ENCODE measurements around the gene DNAH11.

DNA sequence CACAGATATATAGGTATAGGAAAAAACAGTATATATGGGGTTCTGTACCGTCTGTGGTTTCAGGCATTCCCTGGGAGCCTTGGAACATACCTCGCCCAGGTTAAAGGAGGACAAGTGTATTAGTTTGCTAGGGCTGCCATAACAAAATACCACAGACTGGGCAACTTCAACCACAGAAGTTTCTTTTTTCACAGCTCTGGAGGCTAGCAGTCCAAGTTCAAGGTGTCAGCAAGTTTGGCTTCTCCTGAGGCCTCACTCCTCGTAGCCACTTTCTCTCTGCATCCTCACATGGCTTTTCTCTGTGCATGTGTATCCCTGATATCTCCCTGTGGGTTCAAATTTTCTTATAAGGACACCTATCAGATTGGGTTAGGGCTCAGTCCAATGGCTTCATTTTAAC is 189.1 kb downstream of the DNAH11 start:
- TF ChIP-seq, protein P1, sequence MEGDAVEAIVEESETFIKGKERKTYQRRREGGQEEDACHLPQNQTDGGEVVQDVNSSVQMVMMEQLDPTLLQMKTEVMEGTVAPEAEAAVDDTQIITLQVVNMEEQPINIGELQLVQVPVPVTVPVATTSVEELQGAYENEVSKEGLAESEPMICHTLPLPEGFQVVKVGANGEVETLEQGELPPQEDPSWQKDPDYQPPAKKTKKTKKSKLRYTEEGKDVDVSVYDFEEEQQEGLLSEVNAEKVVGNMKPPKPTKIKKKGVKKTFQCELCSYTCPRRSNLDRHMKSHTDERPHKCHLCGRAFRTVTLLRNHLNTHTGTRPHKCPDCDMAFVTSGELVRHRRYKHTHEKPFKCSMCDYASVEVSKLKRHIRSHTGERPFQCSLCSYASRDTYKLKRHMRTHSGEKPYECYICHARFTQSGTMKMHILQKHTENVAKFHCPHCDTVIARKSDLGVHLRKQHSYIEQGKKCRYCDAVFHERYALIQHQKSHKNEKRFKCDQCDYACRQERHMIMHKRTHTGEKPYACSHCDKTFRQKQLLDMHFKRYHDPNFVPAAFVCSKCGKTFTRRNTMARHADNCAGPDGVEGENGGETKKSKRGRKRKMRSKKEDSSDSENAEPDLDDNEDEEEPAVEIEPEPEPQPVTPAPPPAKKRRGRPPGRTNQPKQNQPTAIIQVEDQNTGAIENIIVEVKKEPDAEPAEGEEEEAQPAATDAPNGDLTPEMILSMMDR (conservative IDR thresholded peaks at IDR 0.05 in 1 of 2, IDR thresholded peaks at IDR 0.05 in 1 of 2; ENCODE audit: low read depth in 1 of 2, low read length in 2 of 2): no peak
- no peak for TF ChIP-seq EZH2 (IDR thresholded peaks at IDR 0.05; ENCODE audit: low read length, missing control alignments)

Measured in fibroblast of lung (primary cell).